Measurements from ENCODE around the gene TEX26. TPM values are rescaled to one million over a fixed set of nuclear protein-coding genes. Genes with fewer than 3 reads are reported as not detected.

TEX26 gene
- total RNA-seq, 5 donors from 2014 or later (not counting 1 experiment from before 2014, with no cell fraction given), result not detected

- ATAC-seq (replicated peaks in 1 of 4) (no peak), DNase-seq (no peak)
- Mint-ChIP-seq H3K27ac (no peak overlapping the region), H3K36me3 (no peaks in the 10 kb centered on the region), H3K4me3 (no peak overlapping the region), H3K4me1 (no peaks in the 10 kb centered on the region), H3K27me3 (peaks cover 2 to 5% of the 10 kb centered on the region in 2 donors), H3K9me3 (no peaks in the 10 kb centered on the region)
- ChIA-PET POLR2A (no interaction called here), CTCF (interaction anchor here in 1 of 2 donors (2.3 kb wide), 1 partner anchor 62 kb away, joined by 6 read pairs; no protein-coding TSS in a partner anchor)
- H3K36me3 ChIP-seq (ENCODE audit: control insufficient read depth in 2 of 2, extremely low read depth in 1 of 2, insufficient read depth in 1 of 2, low read length in 1 of 2), result no peaks in the 10 kb centered on the region
- no CpG with 5 or more reads among the region's 3 CpGs for WGBS (ENCODE audit: insufficient coverage)
- peaks cover 0 to 9% of the 10 kb centered on the region in 2 experiments for H3K27me3 ChIP-seq (replicated peaks in 1 of 2; ENCODE audit: control insufficient read depth in 2 of 2, extremely low read depth in 1 of 2, insufficient read depth in 2 of 2, low read length in 1 of 2)
- no peak overlapping the region for H3K27ac ChIP-seq (ENCODE audit: low read length)
- no peaks in the 10 kb centered on the region for H3K9me3 ChIP-seq
- H3K4me3 ChIP-seq (ENCODE audit: control insufficient read depth in 1 of 2, extremely low read depth in 1 of 2, low read length in 1 of 2), result no peak overlapping the region
- H3K4me1 ChIP-seq (ENCODE audit: control insufficient read depth in 1 of 2, extremely low read depth in 1 of 2, insufficient read depth in 2 of 2, low read length in 2 of 2), result no peaks in the 10 kb centered on the region
Observed at GRCh38 chr13:30982506-30982905, 50.0 kb downstream of the TEX26 start.

- Histone ChIP-seq H3K4me1 (ENCODE audit: control insufficient read depth in 1 of 2, extremely low read depth in 1 of 2, insufficient read depth in 2 of 2, low read length in 2 of 2) (no peaks in the 10 kb centered on the region), H3K4me3 (ENCODE audit: control insufficient read depth in 1 of 2, extremely low read depth in 1 of 2, low read length in 1 of 2) (no peak overlapping the region), H3K36me3 (ENCODE audit: control insufficient read depth in 2 of 2, extremely low read depth in 1 of 2, insufficient read depth in 1 of 2, low read length in 1 of 2) (no peaks in the 10 kb centered on the region), H3K27ac (ENCODE audit: low read length) (no peak overlapping the region), H3K27me3 (replicated peaks in 1 of 2; ENCODE audit: control insufficient read depth in 2 of 2, extremely low read depth in 1 of 2, insufficient read depth in 2 of 2, low read length in 1 of 2) (peaks cover 0 to 9% of the 10 kb centered on the region in 2 experiments), H3K9me3 (no peaks in the 10 kb centered on the region)
- H3K4me1 Mint-ChIP-seq, result no peaks in the 10 kb centered on the region
- H3K27me3 Mint-ChIP-seq, result peaks cover 2 to 5% of the 10 kb centered on the region in 2 donors
- POLR2A ChIA-PET, result no interaction called here
- CTCF ChIA-PET, result interaction anchor here in 1 of 2 donors (2.3 kb wide), 1 partner anchor 62 kb away, joined by 6 read pairs; no protein-coding TSS in a partner anchor
- ATAC-seq (replicated peaks in 1 of 4), result no peak
- no peak overlapping the region for H3K27ac Mint-ChIP-seq
- H3K36me3 Mint-ChIP-seq, result no peaks in the 10 kb centered on the region
- no peaks in the 10 kb centered on the region for H3K9me3 Mint-ChIP-seq
- DNase-seq, result no peak
- no CpG with 5 or more reads among the region's 3 CpGs for WGBS (ENCODE audit: insufficient coverage)
- no peak overlapping the region for H3K4me3 Mint-ChIP-seq
Observed at GRCh38 chr13:30982906-30983305, 50.5 kb downstream of the TEX26 start.

- POLR2A ChIA-PET, result no interaction called here
Observed at GRCh38 chr13:30983431-30983830, 51.0 kb downstream of the TEX26 start.

GRCh38 chr13:30984620-30985019 is 52.2 kb downstream of the TEX26 start:
- Histone ChIP-seq H3K27me3 (replicated peaks in 1 of 2; ENCODE audit: control insufficient read depth in 2 of 2, extremely low read depth in 1 of 2, insufficient read depth in 2 of 2, low read length in 1 of 2) (no peaks in the 10 kb centered on the region), H3K36me3 (ENCODE audit: control insufficient read depth in 2 of 2, extremely low read depth in 1 of 2, insufficient read depth in 1 of 2, low read length in 1 of 2) (no peaks in the 10 kb centered on the region), H3K4me3 (ENCODE audit: control insufficient read depth in 1 of 2, extremely low read depth in 1 of 2, low read length in 1 of 2) (no peak overlapping the region), H3K27ac (ENCODE audit: low read length) (no peak overlapping the region), H3K9me3 (no peaks in the 10 kb centered on the region), H3K4me1 (ENCODE audit: control insufficient read depth in 1 of 2, extremely low read depth in 1 of 2, insufficient read depth in 2 of 2, low read length in 2 of 2) (no peaks in the 10 kb centered on the region)
- Mint-ChIP-seq H3K9me3 (no peaks in the 10 kb centered on the region), H3K36me3 (no peaks in the 10 kb centered on the region), H3K27me3 (peaks cover 0 to 6% of the 10 kb centered on the region in 2 donors), H3K4me1 (no peaks in the 10 kb centered on the region), H3K27ac (no peak overlapping the region), H3K4me3 (no peak overlapping the region)
- POLR2A ChIA-PET, result no interaction called here
- CTCF ChIA-PET, result interaction anchor here in 1 of 2 donors (0.6 kb wide), 1 partner anchor 1254 kb away, joined by 3 read pairs; no protein-coding TSS in a partner anchor
- DNase-seq (no peak), ATAC-seq (replicated peaks in 1 of 4) (no peak)
- WGBS (ENCODE audit: insufficient coverage), result no CpG with 5 or more reads among the region's 4 CpGs

More at GRCh38 chr13:30983431-30983830, 51.0 kb downstream of the TEX26 start:
- Mint-ChIP-seq H3K4me3 (no peak overlapping the region), H3K27me3 (peaks cover 1 to 5% of the 10 kb centered on the region in 2 donors), H3K9me3 (no peaks in the 10 kb centered on the region), H3K27ac (no peak overlapping the region), H3K36me3 (no peaks in the 10 kb centered on the region), H3K4me1 (no peaks in the 10 kb centered on the region)
- CTCF ChIA-PET, result no interaction called here
- Histone ChIP-seq H3K4me3 (ENCODE audit: control insufficient read depth in 1 of 2, extremely low read depth in 1 of 2, low read length in 1 of 2) (no peak overlapping the region), H3K27ac (ENCODE audit: low read length) (no peak overlapping the region), H3K4me1 (ENCODE audit: control insufficient read depth in 1 of 2, extremely low read depth in 1 of 2, insufficient read depth in 2 of 2, low read length in 2 of 2) (no peaks in the 10 kb centered on the region), H3K36me3 (ENCODE audit: control insufficient read depth in 2 of 2, extremely low read depth in 1 of 2, insufficient read depth in 1 of 2, low read length in 1 of 2) (no peaks in the 10 kb centered on the region), H3K27me3 (replicated peaks in 1 of 2; ENCODE audit: control insufficient read depth in 2 of 2, extremely low read depth in 1 of 2, insufficient read depth in 2 of 2, low read length in 1 of 2) (peaks cover 0 to 9% of the 10 kb centered on the region in 2 experiments), H3K9me3 (no peaks in the 10 kb centered on the region)
- no peak for DNase-seq
- no peak for ATAC-seq (replicated peaks in 1 of 4)
- no CpG with 5 or more reads among the region's 4 CpGs for WGBS (ENCODE audit: insufficient coverage)

- ChIA-PET POLR2A (no interaction called here), CTCF (no interaction called here)
- H3K4me3 Mint-ChIP-seq, result no peak overlapping the region
- no peaks in the 10 kb centered on the region for H3K4me1 Mint-ChIP-seq
- H3K27me3 ChIP-seq (replicated peaks in 1 of 2; ENCODE audit: control insufficient read depth in 2 of 2, extremely low read depth in 1 of 2, insufficient read depth in 2 of 2, low read length in 1 of 2), result no peaks in the 10 kb centered on the region
- no peaks in the 10 kb centered on the region for H3K36me3 Mint-ChIP-seq
- H3K27me3 Mint-ChIP-seq, result peaks cover 4 to 12% of the 10 kb centered on the region in 2 donors
- H3K9me3 Mint-ChIP-seq, result no peaks in the 10 kb centered on the region
- ATAC-seq (replicated peaks in 1 of 4), result no peak
- no peak overlapping the region for H3K27ac ChIP-seq (ENCODE audit: low read length)
- WGBS (ENCODE audit: insufficient coverage), result no CpG with 5 or more reads among the region's 3 CpGs
- H3K4me3 ChIP-seq (ENCODE audit: control insufficient read depth in 1 of 2, extremely low read depth in 1 of 2, low read length in 1 of 2), result no peak overlapping the region
- DNase-seq, result no peak
- no peaks in the 10 kb centered on the region for H3K36me3 ChIP-seq (ENCODE audit: control insufficient read depth in 2 of 2, extremely low read depth in 1 of 2, insufficient read depth in 1 of 2, low read length in 1 of 2)
- H3K27ac Mint-ChIP-seq, result no peak overlapping the region
- no peaks in the 10 kb centered on the region for H3K9me3 ChIP-seq
- H3K4me1 ChIP-seq (ENCODE audit: control insufficient read depth in 1 of 2, extremely low read depth in 1 of 2, insufficient read depth in 2 of 2, low read length in 2 of 2), result no peaks in the 10 kb centered on the region
Observed at GRCh38 chr13:30985637-30986205, 53.3 kb downstream of the TEX26 start.

- Histone ChIP-seq H3K36me3 (ENCODE audit: control insufficient read depth in 2 of 2, extremely low read depth in 1 of 2, insufficient read depth in 1 of 2, low read length in 1 of 2) (no peaks in the 10 kb centered on the region), H3K4me1 (ENCODE audit: control insufficient read depth in 1 of 2, extremely low read depth in 1 of 2, insufficient read depth in 2 of 2, low read length in 2 of 2) (no peaks in the 10 kb centered on the region), H3K27ac (ENCODE audit: low read length) (no peak overlapping the region), H3K27me3 (replicated peaks in 1 of 2; ENCODE audit: control insufficient read depth in 2 of 2, extremely low read depth in 1 of 2, insufficient read depth in 2 of 2, low read length in 1 of 2) (peaks cover 0 to 7% of the 10 kb centered on the region in 2 experiments), H3K9me3 (no peaks in the 10 kb centered on the region), H3K4me3 (ENCODE audit: control insufficient read depth in 1 of 2, extremely low read depth in 1 of 2, low read length in 1 of 2) (no peak overlapping the region)
- H3K27ac Mint-ChIP-seq, result no peak overlapping the region
- H3K4me3 Mint-ChIP-seq, result no peak overlapping the region
- no peaks in the 10 kb centered on the region for H3K36me3 Mint-ChIP-seq
- no peaks in the 10 kb centered on the region for H3K9me3 Mint-ChIP-seq
- H3K4me1 Mint-ChIP-seq, result no peaks in the 10 kb centered on the region
- ATAC-seq (replicated peaks in 1 of 4) (no peak), DNase-seq (no peak)
- 95% methylated on average over 4 of the region's 8 CpGs for WGBS (ENCODE audit: insufficient coverage)
- H3K27me3 Mint-ChIP-seq, result peaks cover 24 to 27% of the 10 kb centered on the region in 2 donors
- POLR2A ChIA-PET, result no interaction called here
- CTCF ChIA-PET, result no interaction called here
Observed at GRCh38 chr13:30991184-30991583, 58.7 kb downstream of the TEX26 start.

Data from T-cell (primary cell).